A673 (cell line): ENCODE measurements around the gene DOCK1. TPM values are rescaled to one million over a fixed set of nuclear protein-coding genes. Genes with fewer than 3 reads are reported as not detected.

Source experiments
- BruUV-seq: library from RNA; stranded (reverse); fragments of 400-500 nt; replicated peaks from 2 replicates; lab custom pipeline; 2021; lab: Mats Ljungman, UMichigan
- CTCF ChIA-PET: fragments of 300-600 bp; sonication (Branson Sonifier 250); formaldehyde crosslinking; loops from one replicate; lab custom pipeline; 2022; ENCODE audit warnings: antibody characterized with exemption; lab: Charles Lee
- POLR2A ChIA-PET: fragments of 300-600 bp; sonication (Branson Sonifier 250); formaldehyde crosslinking; loops from one replicate; lab custom pipeline; 2022; ENCODE audit warnings: antibody characterized with exemption; ENCODE audit not compliant: low non-redundant PET; lab: Charles Lee
- DNase-seq: peaks from one replicate; pipeline ENCODE4 v3.0.0-alpha.2; 2015; ENCODE audit warnings: low spot score
- H3K27ac ChIP-seq: fragments of 200-600 bp; sonication (generic); 2 replicates; pipeline ENCODE4 v1.5.1; 2016; ENCODE audit warnings: mixed run types, low read depth, mild to moderate bottlenecking, mixed read lengths, antibody characterized with exemption, low read length; ENCODE audit not compliant: poor library complexity, severe bottlenecking
- H3K27me3 ChIP-seq: fragments of 200-600 bp; sonication (generic); replicated peaks from 2 replicates; pipeline ENCODE4 v1.6.1; 2017; ENCODE audit warnings: mixed run types, low read depth, mild to moderate bottlenecking, mixed read lengths, antibody characterized with exemption, low read length; ENCODE audit not compliant: insufficient read depth, poor library complexity
- H3K36me3 ChIP-seq: fragments of 200-600 bp; sonication (generic); 2 replicates; pipeline ENCODE4 v1.6.1; 2016; ENCODE audit warnings: mixed run types, mild to moderate bottlenecking, mixed read lengths, antibody characterized with exemption, low read length; ENCODE audit not compliant: insufficient read depth, poor library complexity, severe bottlenecking
- H3K4me1 ChIP-seq: fragments of 200-600 bp; sonication (generic); 2 replicates; pipeline ENCODE4 v1.6.1; 2017; ENCODE audit warnings: mixed run types, mild to moderate bottlenecking, mixed read lengths, antibody characterized with exemption, low read length; ENCODE audit not compliant: insufficient read depth, poor library complexity, severe bottlenecking
- H3K4me3 ChIP-seq: fragments of 200-600 bp; sonication (generic); 2 replicates; pipeline ENCODE4 v1.5.1; 2016; ENCODE audit warnings: low read depth, mixed run types, mild to moderate bottlenecking, mixed read lengths, low read length; ENCODE audit not compliant: poor library complexity, severe bottlenecking
- H3K9me3 ChIP-seq: fragments of 200-600 bp; sonication (generic); 2 replicates; pipeline ENCODE4 v1.6.1; 2016; ENCODE audit warnings: mixed run types, low read depth, mild to moderate bottlenecking, mixed read lengths, antibody characterized with exemption, low read length; ENCODE audit not compliant: poor library complexity, severe bottlenecking
- CTCF ChIP-seq: fragments of 300-800, 200-600 bp; sonication (generic); conservative IDR thresholded peaks from 2 replicates; pipeline ENCODE4 v1.5.1; 2017; ENCODE audit warnings: low read depth, mild to moderate bottlenecking, antibody characterized with exemption, low read length, moderate library complexity, mixed read lengths
- EZH2 ChIP-seq: fragments of 200-600 bp; sonication (generic); IDR thresholded peaks from 2 replicates; pipeline ENCODE4 v1.6.1; 2017; ENCODE audit warnings: borderline replicate concordance, low read depth, mild to moderate bottlenecking, mixed read lengths, antibody characterized with exemption, low read length; ENCODE audit not compliant: poor library complexity, severe bottlenecking
- intact Hi-C: fragments of 100-400 bp; cut with micrococcal nuclease; formaldehyde crosslinking; loops from one replicate; pipeline ENCODE4 v1.10.0; 2022; ENCODE audit not compliant: unreplicated experiment
- total RNA-seq: library from RNA; stranded (reverse); gene quantifications from 2 replicates; pipeline ENCODE4 v1.2.3, GENCODE V29; 2021

DOCK1 gene
- total RNA-seq, 1 experiment from 2014 or later, result 30.7 TPM

- Histone ChIP-seq H3K36me3 (no peaks in the 10 kb centered on the region), H3K4me1 (no peaks in the 10 kb centered on the region), H3K4me3 (no peak overlapping the region), H3K9me3 (no peaks in the 10 kb centered on the region), H3K27ac (no peak overlapping the region), H3K27me3 (no peaks in the 10 kb centered on the region)
- TF ChIP-seq CTCF (no peak), EZH2 (no peak)
- intact Hi-C loops, result no loop called here
- ChIA-PET CTCF (no interaction called here), POLR2A (no interaction called here)
- DNase-seq, result no peak
- no TSS peak for BruUV-seq
These were observed 548.5 kb downstream of the DOCK1 start for GRCh38 chr10:127453706-127454105.

GRCh38 chr10:127456122-127456521 is 550.9 kb downstream of the DOCK1 start:
- Histone ChIP-seq H3K27me3 (no peaks in the 10 kb centered on the region), H3K4me1 (no peaks in the 10 kb centered on the region), H3K27ac (no peak overlapping the region), H3K36me3 (no peaks in the 10 kb centered on the region), H3K4me3 (no peak overlapping the region), H3K9me3 (peaks cover 3% of the 10 kb centered on the region)
- intact Hi-C loops, result no loop called here
- POLR2A ChIA-PET, result no interaction called here
- DNase-seq, result no peak
- no peak for TF ChIP-seq CTCF
- TF ChIP-seq EZH2, result no peak
- no TSS peak for BruUV-seq
- CTCF ChIA-PET, result no interaction called here

DNA sequence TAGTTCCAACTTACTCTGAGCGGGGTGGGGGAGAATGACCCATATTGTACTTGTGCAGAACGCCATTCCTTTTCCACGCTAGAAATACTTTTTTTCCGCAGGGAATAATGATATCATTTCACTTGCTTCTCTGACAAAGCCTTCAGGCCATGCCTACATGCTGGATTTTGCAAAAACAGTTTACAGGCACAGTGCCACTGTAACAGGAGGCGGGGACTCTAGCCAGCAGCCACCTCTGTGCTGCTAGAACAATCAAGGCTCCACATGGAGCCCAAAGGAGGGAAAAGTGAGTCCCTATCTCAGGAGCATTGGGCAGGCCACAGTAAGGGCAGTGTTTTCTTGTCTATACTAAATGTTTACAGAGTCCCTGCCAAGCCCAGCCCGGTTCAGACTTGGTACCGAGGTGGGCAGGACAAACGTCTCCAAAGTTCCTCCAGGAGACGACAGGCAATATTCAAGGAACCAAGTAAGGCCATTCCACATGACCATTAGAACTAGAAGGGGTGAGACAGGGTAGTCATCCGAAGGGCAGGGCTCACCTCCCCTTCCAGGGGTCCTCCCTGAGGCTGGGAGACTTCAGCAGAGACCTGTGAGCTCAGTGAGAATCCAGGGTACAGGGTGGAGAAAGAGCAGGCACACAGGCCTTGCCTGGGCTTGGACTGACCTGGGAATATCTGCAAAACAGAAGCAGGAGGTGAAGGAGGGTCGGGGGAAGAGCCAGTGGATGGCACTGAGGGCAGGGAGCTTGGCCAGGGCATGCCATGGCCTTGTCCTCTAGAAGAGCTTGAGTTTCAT is 553.0 kb downstream of the DOCK1 start:
- no peak for TF ChIP-seq EZH2
- TF ChIP-seq CTCF, result no peak
- no TSS peak for BruUV-seq
- H3K4me1 ChIP-seq, result no peaks in the 10 kb centered on the region
- intact Hi-C loops, result no loop called here
- ChIA-PET CTCF (no interaction called here), POLR2A (no interaction called here)
- H3K4me3 ChIP-seq, result no peak overlapping the region
- no peaks in the 10 kb centered on the region for H3K27me3 ChIP-seq
- H3K9me3 ChIP-seq, result peaks cover 3% of the 10 kb centered on the region
- no peak for DNase-seq
- H3K36me3 ChIP-seq, result no peaks in the 10 kb centered on the region
- H3K27ac ChIP-seq, result no peak overlapping the region
